Astrocyte of the cerebellum (primary cell): ENCODE results near the gene NT5DC3.
A peak's percentile ranks its signal among the peaks of the same experiment; 100 is the strongest.

Experiments
- DNase-seq: peaks from one replicate; pipeline ENCODE4 v3.0.0-alpha.2; 2011; ENCODE audit warnings: low read depth
- H3K4me3 ChIP-seq: 2 replicates; pipeline ENCODE4 v1.5.1; 2011; ENCODE audit warnings: mild to moderate bottlenecking, low read depth, low read length, moderate library complexity
- in situ Hi-C: cut with HindIII; loops from 2 replicates; pipeline ENCODE4 v1.10.0; 2017; ENCODE audit warnings: low sequenced_read_pairs
- TF ChIP-seq, protein P1 (sequence below): IDR thresholded peaks from 2 replicates; pipeline ENCODE4 v1.5.1; 2012; ENCODE audit warnings: low read length, low read depth, moderate library complexity, mild to moderate bottlenecking; ENCODE audit errors: missing control alignments

Gene NT5DC3

DNA sequence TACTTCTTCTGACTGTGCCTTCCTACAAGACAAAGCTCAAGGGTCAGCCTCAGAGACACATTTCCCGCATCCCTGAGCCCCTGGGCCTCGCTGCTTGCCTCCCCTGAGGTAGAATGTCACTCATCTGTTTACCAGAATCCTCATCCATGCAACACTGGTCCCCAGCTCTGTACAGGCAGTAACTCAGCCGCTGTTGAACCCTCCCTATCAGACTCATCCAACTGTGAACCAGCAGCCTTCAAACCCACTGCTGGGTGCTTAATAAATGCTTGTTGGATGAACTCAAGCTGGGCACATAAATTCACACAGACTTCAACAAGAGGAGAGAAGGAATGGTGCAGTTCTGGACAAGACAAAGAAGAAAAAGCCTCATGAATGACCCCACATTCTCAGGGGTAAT, 6.1 kb downstream of the NT5DC3 start:
- in situ Hi-C loops: loop anchor here (5.0 kb wide), 1 partner anchor 53 kb away; no protein-coding TSS in a partner anchor
- TF ChIP-seq, protein P1, sequence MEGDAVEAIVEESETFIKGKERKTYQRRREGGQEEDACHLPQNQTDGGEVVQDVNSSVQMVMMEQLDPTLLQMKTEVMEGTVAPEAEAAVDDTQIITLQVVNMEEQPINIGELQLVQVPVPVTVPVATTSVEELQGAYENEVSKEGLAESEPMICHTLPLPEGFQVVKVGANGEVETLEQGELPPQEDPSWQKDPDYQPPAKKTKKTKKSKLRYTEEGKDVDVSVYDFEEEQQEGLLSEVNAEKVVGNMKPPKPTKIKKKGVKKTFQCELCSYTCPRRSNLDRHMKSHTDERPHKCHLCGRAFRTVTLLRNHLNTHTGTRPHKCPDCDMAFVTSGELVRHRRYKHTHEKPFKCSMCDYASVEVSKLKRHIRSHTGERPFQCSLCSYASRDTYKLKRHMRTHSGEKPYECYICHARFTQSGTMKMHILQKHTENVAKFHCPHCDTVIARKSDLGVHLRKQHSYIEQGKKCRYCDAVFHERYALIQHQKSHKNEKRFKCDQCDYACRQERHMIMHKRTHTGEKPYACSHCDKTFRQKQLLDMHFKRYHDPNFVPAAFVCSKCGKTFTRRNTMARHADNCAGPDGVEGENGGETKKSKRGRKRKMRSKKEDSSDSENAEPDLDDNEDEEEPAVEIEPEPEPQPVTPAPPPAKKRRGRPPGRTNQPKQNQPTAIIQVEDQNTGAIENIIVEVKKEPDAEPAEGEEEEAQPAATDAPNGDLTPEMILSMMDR: no peak
- no peak for DNase-seq
- H3K4me3 ChIP-seq: no peak overlapping the region

DNA sequence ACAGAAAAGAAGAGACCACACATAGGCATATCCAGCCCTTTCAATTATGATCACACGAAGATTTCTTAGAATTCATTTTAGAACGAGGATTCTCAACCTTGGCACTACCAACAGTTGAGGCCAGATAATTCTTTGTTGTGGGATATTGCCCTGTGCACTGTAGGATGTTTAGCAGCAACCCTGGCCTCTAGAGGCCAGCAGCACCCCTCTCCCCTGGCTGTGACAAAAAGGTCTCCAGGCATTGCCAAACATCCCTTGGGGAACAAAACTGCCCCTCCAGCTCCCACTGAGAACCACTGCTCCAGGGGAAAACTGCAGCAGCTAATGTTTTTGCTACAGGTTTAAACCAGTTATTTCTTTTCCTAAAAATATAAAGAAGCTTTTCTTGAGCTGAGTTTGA, 7.1 kb downstream of the NT5DC3 start:
- TF ChIP-seq, protein P1: peak; percentile 9
- in situ Hi-C loops: loop anchor here (5.0 kb wide), 1 partner anchor 52 kb away; no protein-coding TSS in a partner anchor
- no peak for DNase-seq
- no peak overlapping the region for H3K4me3 ChIP-seq

DNA sequence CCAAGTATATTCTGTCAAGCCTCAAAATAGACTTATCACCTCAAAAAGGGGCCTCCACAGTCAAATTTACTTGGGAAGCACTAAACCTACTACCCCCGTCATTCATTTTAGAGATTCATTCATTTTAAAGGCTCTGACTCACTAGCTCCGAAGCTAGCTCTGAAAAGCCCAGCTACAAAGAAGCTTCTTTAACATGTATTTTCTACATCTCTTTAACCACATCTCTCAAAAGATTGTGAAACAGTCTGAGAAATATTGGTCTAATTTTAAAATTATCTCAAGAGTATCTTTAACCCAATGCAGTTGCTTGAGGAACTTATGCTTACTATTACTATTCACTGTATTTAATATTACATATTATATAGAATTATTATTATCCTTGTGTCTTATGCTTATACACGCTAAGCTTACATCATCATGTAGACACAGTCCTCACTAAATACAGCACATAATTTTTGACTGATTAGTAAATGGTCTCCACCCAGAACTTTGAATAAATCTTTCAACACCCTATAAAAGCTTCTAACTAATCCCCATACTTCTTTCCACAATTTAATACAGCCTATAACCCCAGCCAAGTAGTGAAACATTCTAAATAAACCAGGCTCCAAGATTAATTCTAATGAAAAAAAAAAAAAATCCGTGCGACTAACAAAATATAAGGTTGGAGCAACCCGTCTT, 7.8 kb downstream of the NT5DC3 start:
- no peak for DNase-seq
- H3K4me3 ChIP-seq: no peak overlapping the region
- TF ChIP-seq, protein P1: no peak
- in situ Hi-C loops: loop anchor here (5.0 kb wide), 1 partner anchor 51 kb away; no protein-coding TSS in a partner anchor

DNA sequence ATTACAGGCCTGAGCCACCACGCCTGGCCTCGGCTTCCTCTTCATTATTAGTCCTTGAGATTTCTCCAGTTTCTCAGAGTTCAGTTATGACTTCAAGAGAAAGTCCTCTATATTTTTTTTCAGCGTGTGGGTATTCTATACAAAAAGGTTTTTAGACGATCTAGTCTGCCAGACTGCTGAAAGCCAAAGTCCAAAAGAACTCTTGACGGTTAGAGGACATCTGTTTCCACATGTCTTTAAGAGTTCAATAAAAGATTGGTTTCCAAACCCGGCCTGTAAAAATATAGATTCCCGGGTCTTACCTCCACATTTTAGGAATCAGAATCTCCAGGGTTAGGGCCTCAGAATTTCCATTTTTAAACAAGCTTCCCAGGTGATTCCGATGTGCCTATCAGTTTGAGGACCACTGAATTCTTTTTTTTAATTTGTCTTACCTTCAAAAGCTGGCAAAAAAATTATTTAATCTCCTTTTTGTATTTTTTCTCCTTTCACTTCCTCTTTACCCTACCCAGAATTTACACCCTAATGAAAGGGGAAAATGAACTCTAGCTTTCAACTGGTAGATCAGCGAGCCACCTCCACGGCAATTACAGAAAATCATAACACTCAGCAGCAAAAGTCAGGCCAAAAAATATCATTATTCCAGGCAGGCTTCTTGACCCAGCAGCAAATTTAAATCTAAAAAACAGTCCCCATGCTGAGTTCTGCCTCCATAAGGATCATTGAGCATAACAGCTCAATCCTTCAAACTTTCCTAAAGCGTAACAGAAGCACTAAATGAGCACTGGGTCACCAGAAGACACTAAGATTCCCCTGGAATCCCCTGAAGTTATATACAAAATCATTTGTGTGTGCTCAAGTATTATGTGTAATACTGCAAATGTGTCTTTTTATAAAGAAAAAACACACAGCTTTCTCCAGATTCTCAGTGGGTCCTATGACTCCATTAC, 8.7 kb downstream of the NT5DC3 start:
- H3K4me3 ChIP-seq: no peak overlapping the region
- TF ChIP-seq, protein P1: no peak
- DNase-seq: no peak
- in situ Hi-C loops: loop anchor here (5.0 kb wide), 1 partner anchor 50 kb away; no protein-coding TSS in a partner anchor

DNA sequence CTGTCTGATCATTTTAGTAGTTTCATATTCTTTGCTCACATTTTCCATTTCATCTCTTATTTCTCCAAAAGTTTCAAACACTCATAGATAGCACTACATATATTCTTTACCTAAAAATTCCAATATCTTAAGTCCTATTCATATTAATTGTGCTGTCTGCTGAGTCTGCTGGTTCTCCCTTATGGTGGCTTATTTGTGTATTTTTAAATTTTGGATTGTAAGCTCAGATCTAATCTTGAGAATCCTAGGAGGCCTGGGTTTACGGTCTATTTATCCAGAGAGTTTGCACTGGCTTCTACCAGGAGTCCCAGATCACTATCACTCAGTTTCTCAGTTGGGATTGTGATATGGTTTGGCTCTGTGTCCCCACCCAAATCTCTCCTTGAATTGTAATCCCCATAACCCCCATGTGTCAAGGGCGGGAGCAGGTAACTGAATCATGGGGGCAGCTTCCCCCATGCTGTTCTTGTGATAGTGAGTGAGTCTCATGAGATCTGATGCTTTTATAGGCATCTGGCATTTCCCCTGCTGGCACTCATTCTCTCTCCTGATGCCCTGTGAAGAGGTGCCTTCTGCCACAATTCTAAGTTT, 10.2 kb downstream of the NT5DC3 start:
- TF ChIP-seq, protein P1: no peak
- no peak for DNase-seq
- in situ Hi-C loops: loop anchor here (5.0 kb wide), 1 partner anchor 49 kb away; no protein-coding TSS in a partner anchor
- H3K4me3 ChIP-seq: no peak overlapping the region
